ACC112 (cell line): Measurements from ENCODE around the gene ZAR1L.

Experiments
- H2AFZ ChIP-seq: fragments of 200-600 bp; sonication (generic); one replicate; pipeline ENCODE4 v1.6.0; 2017; ENCODE audit warnings: antibody characterized with exemption, low read length; ENCODE audit not compliant: unreplicated experiment
- H3K27ac ChIP-seq: fragments of 200-600 bp; sonication (generic); 2 replicates; pipeline ENCODE4 v1.5.1; 2014; ENCODE audit warnings: low read depth, mild to moderate bottlenecking, antibody characterized with exemption, low read length, moderate library complexity
- H3K27me3 ChIP-seq: fragments of 200-600 bp; sonication (generic); 2 replicates; pipeline ENCODE4 v1.6.1; 2014; ENCODE audit warnings: mild to moderate bottlenecking, antibody characterized with exemption, low read length, moderate library complexity, mixed read lengths; ENCODE audit not compliant: insufficient read depth
- H3K36me3 ChIP-seq: fragments of 200-600 bp; sonication (generic); 2 replicates; pipeline ENCODE4 v1.6.1; 2016; ENCODE audit warnings: mild to moderate bottlenecking, antibody characterized with exemption, low read length, moderate library complexity, mixed read lengths; ENCODE audit not compliant: insufficient read depth
- H3K4me1 ChIP-seq: fragments of 200-600 bp; sonication (generic); one replicate; pipeline ENCODE4 v1.6.1; 2016; ENCODE audit warnings: low read length, mixed read lengths; ENCODE audit not compliant: insufficient read depth, unreplicated experiment, control insufficient read depth
- H3K4me3 ChIP-seq: fragments of 200-600 bp; sonication (generic); 2 replicates; pipeline ENCODE4 v1.5.1; 2014; ENCODE audit warnings: mild to moderate bottlenecking, low read depth, low read length
- H3K79me2 ChIP-seq: fragments of 200-600 bp; sonication (generic); one replicate; pipeline ENCODE4 v1.6.0; 2016; ENCODE audit warnings: low read length; ENCODE audit not compliant: control insufficient read depth, unreplicated experiment, insufficient read depth

Gene ZAR1L

GRCh38 chr13:32255724-32256109 is 59.4 kb downstream of the ZAR1L start:
- Histone ChIP-seq H3K79me2 (no peaks in the 10 kb centered on the region), H3K27ac (no peak overlapping the region), H3K36me3 (no peaks in the 10 kb centered on the region), H2AFZ (no peak overlapping the region), H3K4me3 (no peak overlapping the region), H3K4me1 (peaks cover under 1% of the 10 kb centered on the region), H3K27me3 (no peaks in the 10 kb centered on the region)

GRCh38 chr13:32254916-32255723 is 60.0 kb downstream of the ZAR1L start:
- Histone ChIP-seq H3K27me3 (no peaks in the 10 kb centered on the region), H3K4me1 (no peaks in the 10 kb centered on the region), H3K4me3 (no peak overlapping the region), H2AFZ (no peak overlapping the region), H3K27ac (no peak overlapping the region), H3K79me2 (no peaks in the 10 kb centered on the region), H3K36me3 (no peaks in the 10 kb centered on the region)

GRCh38 chr13:32254416-32254815 is 60.7 kb downstream of the ZAR1L start:
- H2AFZ ChIP-seq, result no peak overlapping the region
- H3K27me3 ChIP-seq, result no peaks in the 10 kb centered on the region
- H3K36me3 ChIP-seq, result no peaks in the 10 kb centered on the region
- H3K79me2 ChIP-seq, result no peaks in the 10 kb centered on the region
- no peak overlapping the region for H3K4me3 ChIP-seq
- H3K4me1 ChIP-seq, result no peaks in the 10 kb centered on the region
- no peak overlapping the region for H3K27ac ChIP-seq

- Histone ChIP-seq H2AFZ (no peak overlapping the region), H3K36me3 (no peaks in the 10 kb centered on the region), H3K27me3 (no peaks in the 10 kb centered on the region), H3K4me1 (no peaks in the 10 kb centered on the region), H3K4me3 (no peak overlapping the region), H3K79me2 (no peaks in the 10 kb centered on the region), H3K27ac (no peak overlapping the region)
Measured at GRCh38 chr13:32253911-32254399, 61.2 kb downstream of the ZAR1L start.
